Tongue (tissue), 2 donors: ENCODE results near the gene PTDSS2. TPM values are rescaled to one million over a fixed set of nuclear protein-coding genes. Genes with fewer than 3 reads are reported as not detected.
A peak's percentile ranks its signal among the peaks of the same experiment; 100 is the strongest.
"Not testable (repeated sequence)": the region's sequence is repeated elsewhere in the genome, so short reads cannot be mapped to it uniquely, and the experiment has no call there.

Experiments
- DNase-seq: peaks from one replicate; pipeline ENCODE4 v3.0.0-alpha.2; 2015
- total RNA-seq: library from RNA; depleted of rRNA; stranded (reverse); fragments of >200 nt; gene quantifications from one replicate; pipeline ENCODE4 v1.2.3, GENCODE V29; 2014

Gene PTDSS2
- total RNA-seq, 1 donor from 2014 or later: 20.1 TPM

GRCh38 chr11:506995-507726 lies 57.1 kb downstream of the PTDSS2 start, which contains the start of gene RNH1:
Gene RNH1 (minus strand): TSS chr11:507242. CDS start chr11:502162, 5,080 bp downstream.
- DNase-seq: peak; percentile 98

- DNase-seq: no peak
Observed at GRCh38 chr11:507727-508515, 57.8 kb downstream of the PTDSS2 start.

- no peak for DNase-seq
Observed at GRCh38 chr11:508956-509355, 58.9 kb downstream of the PTDSS2 start.

GRCh38 chr11:512761-513595 lies 62.9 kb downstream of the PTDSS2 start:
- DNase-seq: no peak

- no peak for DNase-seq
Observed at GRCh38 chr11:514606-515005, 64.5 kb downstream of the PTDSS2 start.

- no peak for DNase-seq
Observed at GRCh38 chr11:515131-515530, 65.1 kb downstream of the PTDSS2 start.

- DNase-seq: no peak
Observed at GRCh38 chr11:516400-516799, 66.3 kb downstream of the PTDSS2 start.

GRCh38 chr11:516918-517685 lies 67.0 kb downstream of the PTDSS2 start:
- not testable (repeated sequence) for DNase-seq

GRCh38 chr11:518463-519202 lies 68.6 kb downstream of the PTDSS2 start:
- DNase-seq: peak; percentile 91

GRCh38 chr11:520428-521176 lies 70.5 kb downstream of the PTDSS2 start:
- no peak for DNase-seq

- DNase-seq: no peak
Observed at GRCh38 chr11:521177-521688, 71.2 kb downstream of the PTDSS2 start.

- DNase-seq: no peak
Observed at GRCh38 chr11:526192-526591, 76.1 kb downstream of the PTDSS2 start.

- DNase-seq: no peak
Observed at GRCh38 chr11:528166-528814, 78.2 kb downstream of the PTDSS2 start.

- DNase-seq: peak; percentile 79
Observed at GRCh38 chr11:528815-529727, 79.0 kb downstream of the PTDSS2 start.

- no peak for DNase-seq
Observed at GRCh38 chr11:529728-530411, 79.8 kb downstream of the PTDSS2 start.

- DNase-seq: no peak
Observed at GRCh38 chr11:530960-531831, 81.1 kb downstream of the PTDSS2 start.
